ENCODE data around the gene MAJIN. TPM values are rescaled to one million over a fixed set of nuclear protein-coding genes. Genes with fewer than 3 reads are reported as not detected.

The MAJIN gene
- total RNA-seq, 2 experiments from 2014 or later = not detected

DNA sequence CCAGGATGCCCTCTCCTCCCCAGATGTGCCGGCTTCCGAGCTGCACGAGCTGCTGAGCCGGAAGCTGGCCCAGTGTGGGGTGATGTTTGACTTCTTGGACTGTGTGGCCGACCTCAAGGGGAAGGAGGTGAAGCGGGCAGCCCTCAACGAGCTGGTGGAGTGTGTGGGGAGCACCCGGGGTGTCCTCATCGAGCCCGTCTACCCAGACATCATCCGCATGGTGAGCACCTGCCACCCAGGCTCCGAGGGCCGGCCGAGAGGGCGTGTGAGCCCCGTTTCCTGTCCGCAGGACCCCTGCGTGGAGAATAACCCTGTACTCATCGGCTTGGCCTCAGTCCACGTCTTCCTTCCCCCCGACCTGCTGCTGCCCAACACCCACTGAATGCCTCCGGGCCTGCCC, 45.2 kb downstream of the MAJIN start:
- Histone ChIP-seq H2AFZ (ENCODE audit: low read length) (no peak overlapping the region), H3K4me3 (ENCODE audit: low read depth, low read length, poor library complexity, severe bottlenecking) (no peak overlapping the region), H3K36me3 (ENCODE audit: insufficient read depth, low read length) (peaks cover 11% of the 10 kb centered on the region; the same call in 1 of the 2 replicates), H3K27ac (ENCODE audit: low read depth, low read length, poor library complexity, severe bottlenecking) (no peak overlapping the region), H4K20me1 (ENCODE audit: insufficient read depth, low read length) (no peaks in the 10 kb centered on the region), H3K4me1 (ENCODE audit: insufficient read depth, low read length, poor library complexity, severe bottlenecking) (peaks cover 18% of the 10 kb centered on the region), H3K79me2 (ENCODE audit: insufficient read depth, low read depth, low read length) (no peaks in the 10 kb centered on the region; the same call in 1 of the 2 replicates), H3K9me2 (ENCODE audit: insufficient read depth, low read length) (no peaks in the 10 kb centered on the region), H3K9me3 (ENCODE audit: low read length) (no peaks in the 10 kb centered on the region), H3K4me2 (ENCODE audit: low read length) (no peak overlapping the region)
- TF ChIP-seq EZH2phosphoT487 (IDR thresholded peaks at IDR 0.05; ENCODE audit: borderline replicate concordance, low read depth, low read length) = no peak
- TF ChIP-seq, protein P1, sequence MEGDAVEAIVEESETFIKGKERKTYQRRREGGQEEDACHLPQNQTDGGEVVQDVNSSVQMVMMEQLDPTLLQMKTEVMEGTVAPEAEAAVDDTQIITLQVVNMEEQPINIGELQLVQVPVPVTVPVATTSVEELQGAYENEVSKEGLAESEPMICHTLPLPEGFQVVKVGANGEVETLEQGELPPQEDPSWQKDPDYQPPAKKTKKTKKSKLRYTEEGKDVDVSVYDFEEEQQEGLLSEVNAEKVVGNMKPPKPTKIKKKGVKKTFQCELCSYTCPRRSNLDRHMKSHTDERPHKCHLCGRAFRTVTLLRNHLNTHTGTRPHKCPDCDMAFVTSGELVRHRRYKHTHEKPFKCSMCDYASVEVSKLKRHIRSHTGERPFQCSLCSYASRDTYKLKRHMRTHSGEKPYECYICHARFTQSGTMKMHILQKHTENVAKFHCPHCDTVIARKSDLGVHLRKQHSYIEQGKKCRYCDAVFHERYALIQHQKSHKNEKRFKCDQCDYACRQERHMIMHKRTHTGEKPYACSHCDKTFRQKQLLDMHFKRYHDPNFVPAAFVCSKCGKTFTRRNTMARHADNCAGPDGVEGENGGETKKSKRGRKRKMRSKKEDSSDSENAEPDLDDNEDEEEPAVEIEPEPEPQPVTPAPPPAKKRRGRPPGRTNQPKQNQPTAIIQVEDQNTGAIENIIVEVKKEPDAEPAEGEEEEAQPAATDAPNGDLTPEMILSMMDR (conservative IDR thresholded peaks at IDR 0.05; ENCODE audit: low read length) = no peak
- CTCF ChIA-PET (ENCODE audit: unreplicated experiment) = interaction anchor here (1.1 kb wide), 1 partner anchor 8 kb away, joined by 3 read pairs; no protein-coding TSS in a partner anchor
- POLR2A ChIA-PET = interaction anchor here (0.6 kb wide), 1 partner anchor 84 kb away, joined by 3 read pairs; no protein-coding TSS in a partner anchor
- DNase-seq (ENCODE audit: low spot score) = no peak
- intact Hi-C loops (cut with micrococcal nuclease; ENCODE audit: unreplicated experiment) = no loop called here
- BruUV-seq (replicated peaks) = no TSS peak

DNA sequence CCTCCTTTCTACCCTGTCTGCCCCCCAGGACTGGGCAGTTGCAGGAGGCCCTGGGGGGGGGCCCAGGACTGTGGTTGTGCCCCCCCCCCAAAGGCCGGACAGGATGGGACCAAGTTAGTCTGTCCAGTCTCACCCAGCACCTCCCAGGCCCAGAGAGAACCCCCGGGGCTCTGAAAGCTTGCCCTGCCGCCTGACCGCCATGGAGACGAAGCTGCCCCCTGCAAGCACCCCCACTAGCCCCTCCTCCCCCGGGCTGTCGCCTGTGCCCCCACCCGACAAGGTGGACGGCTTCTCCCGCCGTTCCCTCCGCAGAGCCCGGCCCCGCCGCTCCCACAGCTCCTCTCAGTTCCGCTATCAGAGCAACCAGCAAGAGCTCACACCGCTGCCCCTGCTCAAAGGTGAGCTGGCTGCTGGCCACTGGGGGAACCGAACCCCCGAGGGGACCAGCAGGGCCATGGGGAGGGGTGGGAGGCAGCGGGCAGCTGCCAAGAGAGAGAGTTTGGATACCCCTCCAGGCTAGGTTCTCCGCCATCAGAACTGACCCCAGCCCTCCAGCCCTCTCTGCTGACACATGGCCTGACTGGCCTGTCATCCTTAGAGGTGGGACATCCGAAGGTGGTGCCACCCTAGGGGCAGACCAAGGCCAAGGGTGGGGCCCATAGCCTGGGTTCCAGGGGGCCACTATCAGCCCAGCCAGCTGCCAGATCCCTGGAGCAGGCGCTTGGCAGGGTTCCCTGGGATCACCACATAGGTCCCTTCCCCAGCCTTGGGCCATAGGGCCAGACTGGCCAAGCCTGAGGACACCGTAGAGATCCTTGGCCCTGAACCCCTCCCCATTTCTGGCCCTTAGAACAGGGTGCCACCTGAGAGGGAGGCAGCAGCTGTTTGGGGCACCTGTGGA, 46.1 kb downstream of the MAJIN start:
- DNase-seq (ENCODE audit: low spot score) = no peak
- Histone ChIP-seq H4K20me1 (ENCODE audit: insufficient read depth, low read length) (no peaks in the 10 kb centered on the region), H3K4me1 (ENCODE audit: insufficient read depth, low read length, poor library complexity, severe bottlenecking) (peaks cover 18% of the 10 kb centered on the region), H2AFZ (ENCODE audit: low read length) (no peak overlapping the region), H3K27ac (ENCODE audit: low read depth, low read length, poor library complexity, severe bottlenecking) (no peak overlapping the region), H3K9me3 (ENCODE audit: low read length) (no peaks in the 10 kb centered on the region), H3K4me2 (ENCODE audit: low read length) (peak overlapping the region; percentile 84), H3K79me2 (ENCODE audit: insufficient read depth, low read depth, low read length) (no peaks in the 10 kb centered on the region; the same call in 1 of the 2 replicates), H3K36me3 (ENCODE audit: insufficient read depth, low read length) (peaks cover 4% of the 10 kb centered on the region; the same call in 1 of the 2 replicates), H3K4me3 (ENCODE audit: low read depth, low read length, poor library complexity, severe bottlenecking) (peak overlapping the region; percentile 78), H3K9me2 (ENCODE audit: insufficient read depth, low read length) (no peaks in the 10 kb centered on the region)
- BruUV-seq (replicated peaks) = no TSS peak
- intact Hi-C loops (cut with micrococcal nuclease; ENCODE audit: unreplicated experiment) = loop anchor here (2.0 kb wide), 1 partner anchor 87 kb away; no protein-coding TSS in a partner anchor
- POLR2A ChIA-PET = no interaction called here
- CTCF ChIA-PET (ENCODE audit: unreplicated experiment) = interaction anchor here (1.1 kb wide), 1 partner anchor 9 kb away, joined by 3 read pairs; no protein-coding TSS in a partner anchor
- no peak for TF ChIP-seq EZH2phosphoT487 (IDR thresholded peaks at IDR 0.05; ENCODE audit: borderline replicate concordance, low read depth, low read length)
- TF ChIP-seq, protein P1 (conservative IDR thresholded peaks at IDR 0.05; ENCODE audit: low read length) = no peak
